K562 (cell line): Measurements from ENCODE around the gene PIP4K2A. TPM values are rescaled to one million over a fixed set of nuclear protein-coding genes. Genes with fewer than 3 reads are reported as not detected.
A peak's percentile ranks its signal among the peaks of the same experiment; 100 is the strongest.

Source experiments
- ATAC-seq: fragments of 200-7000 bp; cut with Tn5 transposase; 3 replicates; pipeline ENCODE4 v1.9.1; 2020; ENCODE audit warnings: moderate library complexity
- BruUV-seq: library from RNA; stranded (reverse); fragments of 400-500 nt; replicated peaks from 2 replicates; lab custom pipeline; 2021; lab: Mats Ljungman, UMichigan
- CTCF ChIA-PET: fragments of 300-600 bp; formaldehyde crosslinking; extraction: SDS; loops from one replicate; lab custom pipeline; 2021; ENCODE audit warnings: low intra/inter-chr PET ratio; lab: Yijun Ruan, JAX
- POLR2A ChIA-PET: fragments of 300-600, 350-650 bp; sonication (Branson Sonifier 250); formaldehyde crosslinking; extraction: SDS; loops from one replicate; lab custom pipeline; 2021; ENCODE audit warnings: antibody characterized with exemption, inconsistent platforms; lab: Yijun Ruan, JAX
- DNase-seq, 4 experiments: peaks; one replicate each; pipeline versions ENCODE4 v3.0.0 to v3.0.0-alpha.2; 2011 to 2018; ENCODE audit warnings: low spot score in 3 of 4, mixed read lengths in 3 of 4; ENCODE audit errors: extremely low read depth in 1 of 4
- FAIRE-seq: peaks from 2 replicates; lab custom pipeline; 2011; peaks lifted over from hg19 to GRCh38; lab: Jason Lieb, UNC
- H2AFZ ChIP-seq: 2 replicates; pipeline ENCODE4 v1.6.0; 2011; ENCODE audit warnings: low read depth, low read length, control low read depth, inconsistent platforms
- H3K27ac ChIP-seq: fragments of 200-600 bp; 3 replicates; pipeline ENCODE4 v1.8.0; 2011; ENCODE audit warnings: low read depth, mild to moderate bottlenecking, control low read depth, inconsistent platforms, low read length, moderate library complexity, mixed read lengths; ENCODE audit errors: extremely low read depth
- H3K27me3 ChIP-seq, 2 experiments: fragments of 300-600 bp in 1 of 2; 2 replicates in 1 of 2; 3 replicates in 1 of 2; pipeline versions ENCODE4 v1.6.0 to v1.8.0; 2011; ENCODE audit warnings: inconsistent platforms in 2 of 2, low read length in 2 of 2, mild to moderate bottlenecking in 1 of 2, mixed read lengths in 1 of 2, moderate library complexity in 1 of 2; ENCODE audit not compliant: control insufficient read depth in 2 of 2, insufficient read depth in 2 of 2
- H3K36me3 ChIP-seq: fragments of 300-600 bp; 3 replicates; pipeline ENCODE4 v1.8.0; 2011; ENCODE audit warnings: mild to moderate bottlenecking, low read length, inconsistent platforms; ENCODE audit not compliant: control insufficient read depth, insufficient read depth
- H3K4me1 ChIP-seq, 2 experiments: fragments of 200-600 bp in 1 of 2; replicated peaks in 1 of 2; 2 replicates in 1 of 2; 3 replicates in 1 of 2; pipeline versions ENCODE4 v1.5.1 to v1.8.0; 2011; ENCODE audit warnings: inconsistent platforms in 2 of 2, low read length in 2 of 2, mild to moderate bottlenecking in 1 of 2, mixed read lengths in 1 of 2, moderate library complexity in 1 of 2; ENCODE audit not compliant: control insufficient read depth in 2 of 2, insufficient read depth in 2 of 2
- H3K4me2 ChIP-seq: 2 replicates; pipeline ENCODE4 v1.6.1; 2011; ENCODE audit warnings: low read length, control low read depth, inconsistent platforms, mixed read lengths; ENCODE audit not compliant: insufficient read depth
- H3K4me3 ChIP-seq: fragments of 200-600 bp; sonication (generic), shearing (Covaris generic); 2 replicates; pipeline ENCODE4 v1.5.1; 2016; ENCODE audit warnings: control low read depth, inconsistent platforms
- H3K79me2 ChIP-seq: fragments of 200-600 bp; 3 replicates; pipeline ENCODE4 v1.8.0; 2011; ENCODE audit warnings: low read length, inconsistent platforms; ENCODE audit not compliant: control insufficient read depth, insufficient read depth
- H3K9ac ChIP-seq, 2 experiments: 2 replicates each; pipeline versions ENCODE4 v1.6.0 to v1.6.1; 2011; ENCODE audit warnings: low read depth in 2 of 2, low read length in 2 of 2, control low read depth in 1 of 2, inconsistent platforms in 1 of 2, mild to moderate bottlenecking in 1 of 2, mixed read lengths in 1 of 2; ENCODE audit not compliant: insufficient read depth in 1 of 2
- H3K9me1 ChIP-seq: one replicate; pipeline ENCODE4 v1.6.0; 2011; ENCODE audit warnings: inconsistent platforms, mild to moderate bottlenecking, low read length, moderate library complexity; ENCODE audit not compliant: control insufficient read depth, insufficient read depth
- H3K9me3 ChIP-seq: replicated peaks from 2 replicates; pipeline ENCODE4 v1.5.1; 2011; ENCODE audit warnings: low read depth, low read length, inconsistent platforms; ENCODE audit not compliant: control insufficient read depth, insufficient read depth
- H4K20me1 ChIP-seq: replicated peaks from 2 replicates; pipeline ENCODE4 v1.6.1; 2011; ENCODE audit warnings: low read length, inconsistent platforms, mixed read lengths; ENCODE audit not compliant: control insufficient read depth, insufficient read depth
- CBFB ChIP-seq: sonication (generic); formaldehyde crosslinking; IDR thresholded peaks from 2 replicates; pipeline ENCODE4 v1.4.0; 2020; ENCODE audit warnings: mild to moderate bottlenecking, missing genetic modification reagents
- CBX1 ChIP-seq: sonication (generic); IDR thresholded peaks from 2 replicates; pipeline ENCODE4 v1.6.1; 2016; ENCODE audit warnings: antibody characterized with exemption, low read depth, mild to moderate bottlenecking
- CEBPB ChIP-seq: fragments of 450-650 bp; IDR thresholded peaks from 2 replicates; pipeline ENCODE4 v1.6.1; 2016; ENCODE audit warnings: missing genetic modification characterization, missing compliant biosample characterization
- EP300 ChIP-seq: IDR thresholded peaks from 2 replicates; pipeline ENCODE4 v1.6.1; 2012; ENCODE audit warnings: low read length, improper control_type of control experiment
- ERF ChIP-seq: fragments of 450-650 bp; formaldehyde crosslinking; IDR thresholded peaks from 2 replicates; pipeline ENCODE4 v1.4.0; 2020; ENCODE audit warnings: mild to moderate bottlenecking, mixed read lengths
- ZNF134 ChIP-seq: fragments of 250-450 bp; sonication (Bioruptor Pico); conservative IDR thresholded peaks from 2 replicates; pipeline ENCODE4 v1.4.0; 2020
- ZNF778 ChIP-seq: fragments of 450-650 bp; formaldehyde crosslinking; IDR thresholded peaks from 2 replicates; pipeline ENCODE4 v1.4.0; 2020; ENCODE audit warnings: mild to moderate bottlenecking, moderate library complexity
- ZNF785 ChIP-seq: fragments of 250-450 bp; sonication (Bioruptor Pico); IDR thresholded peaks from 2 replicates; pipeline ENCODE4 v1.4.0; 2020; ENCODE audit warnings: mild to moderate bottlenecking
- WGBS: fragments of 100-300 bp; shearing (Covaris generic); methylation state at CpG from one replicate; pipeline ENCODE4 v1.1.6; 2016; ENCODE audit warnings: low coverage, mixed read lengths; ENCODE audit not compliant: insufficient coverage; ENCODE audit errors: missing lambda C conversion rate; 5-methylcytosine and 5-hydroxymethylcytosine counted together
- in situ Hi-C: fragments of 300-500 bp; cut with MboI; formaldehyde crosslinking; loops from 4 replicates; pipeline ENCODE4 v1.15.0; 2018; ENCODE audit warnings: inconsistent platforms, mixed read lengths
- intact Hi-C: fragments of 100-400 bp; cut with micrococcal nuclease; formaldehyde crosslinking; loops from 2 replicates; pipeline ENCODE4 v1.14.2; 2022
- polyA plus RNA-seq, 8 experiments: library from polyadenylated mRNA; depleted of rRNA in 4 of 8; stranded (reverse) in 5 of 8; unstranded in 3 of 8; fragments of >200 nt; fragmentation: Nextera tagmentation in 2 of 8; fragmentation: Illumina TruSeq in 1 of 8; extraction: Ambion mirVana in 2 of 8; extraction: Trizol in 1 of 8; gene quantifications; 2 replicates each; pipeline versions ENCODE4 v1.2.1 to v1.2.3, GENCODE V29; 2011 to 2014; ENCODE audit warnings: inconsistent platforms in 1 of 8, missing spikeins in 1 of 8
- total RNA-seq, 7 experiments: library from RNA; depleted of rRNA in 6 of 7; stranded (reverse); fragments of >200 nt in 6 of 7; fragmentation: Illumina TruSeq in 2 of 7; extraction: Trizol in 2 of 7; gene quantifications; 2 replicates each; pipeline versions ENCODE4 v1.2.1 to v1.2.3, GENCODE V29; 2011 to 2021; ENCODE audit warnings: low replicate concordance in 1 of 7
- TF ChIP-seq, protein P1 (sequence below): sonication (generic); formaldehyde crosslinking; IDR thresholded peaks from 2 replicates; pipeline ENCODE4 v1.8.0; 2022; ENCODE audit warnings: missing genetic modification reagents, mild to moderate bottlenecking, moderate library complexity, borderline replicate concordance
- TF ChIP-seq, protein P2 (sequence below): fragments of 450-650 bp; formaldehyde crosslinking; IDR thresholded peaks from 2 replicates; pipeline ENCODE4 v1.4.0; 2022; ENCODE audit warnings: missing genetic modification characterization
- TF ChIP-seq, protein P3 (sequence below), 2 experiments: IDR thresholded peaks; 2 replicates each; pipeline ENCODE4 v1.6.1; 2012; ENCODE audit warnings: improper control_type of control experiment in 2 of 2, low read depth in 2 of 2, low read length in 2 of 2, borderline replicate concordance in 1 of 2
- TF ChIP-seq, protein P4 (sequence below), 3 experiments: fragments of 200-800 bp in 1 of 3; fragments of 250-450 bp in 1 of 3; fragments of 450-650 bp in 1 of 3; sonication (Bioruptor Pico) in 1 of 3; sonication (Bioruptor generic) in 1 of 3; formaldehyde crosslinking in 1 of 3; IDR thresholded peaks; 2 replicates each; pipeline versions ENCODE4 v1.6.1 to v1.8.0; 2016 to 2022; ENCODE audit warnings: mild to moderate bottlenecking in 2 of 3, missing genetic modification characterization in 2 of 3, missing compliant biosample characterization in 1 of 3, moderate library complexity in 1 of 3

Gene PIP4K2A
- total and polyA plus RNA-seq, 9 of the 15 experiments (the other 6 are each of a cell fraction or from before 2014, with no cell fraction given): 35.6 to 117 (median 71.9) TPM

DNA sequence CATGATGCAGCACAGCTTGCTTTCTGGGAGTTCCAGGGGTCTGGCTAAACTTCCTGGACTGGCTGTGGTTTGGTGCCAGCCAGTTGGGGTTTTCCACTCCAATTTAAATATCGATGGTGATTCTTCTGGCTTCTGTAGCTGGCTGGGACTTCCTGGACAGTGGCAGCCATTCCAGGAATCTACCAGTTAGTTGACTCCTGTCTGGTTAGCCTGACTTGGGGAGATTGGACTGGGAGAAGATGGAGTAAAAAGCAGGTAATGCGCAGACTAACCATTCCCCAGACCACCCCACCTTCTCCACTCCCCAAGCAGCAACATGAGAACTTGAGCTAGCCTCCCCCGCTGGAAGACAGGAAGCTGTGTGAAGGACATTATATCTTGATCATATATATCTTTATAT lies 6.3 kb upstream of the PIP4K2A start:
- Histone ChIP-seq H3K4me1 (peaks cover 0 to 10% of the 10 kb centered on the region in 2 experiments; a peak in 4 of 5 replicates), H2AFZ (peak overlapping the region; percentile 98), H3K79me2 (no peaks in the 10 kb centered on the region), H3K9ac (peak overlapping the region; percentile 14 to 28; a peak in 2 of 4 replicates), H3K4me2 (peak overlapping the region; percentile 20), H3K9me1 (no peaks in the 10 kb centered on the region), H3K4me3 (no peak overlapping the region), H3K36me3 (no peaks in the 10 kb centered on the region), H3K27ac (peak overlapping the region; percentile 66; the same call in 2 of the 3 replicates), H3K9me3 (no peaks in the 10 kb centered on the region), H4K20me1 (no peaks in the 10 kb centered on the region), H3K27me3 (no peaks in the 10 kb centered on the region)
- ChIA-PET POLR2A (interaction anchor here (0.6 to 1.4 kb wide), 7 partner anchors 10 to 283 kb away, joined by 3 to 6 read pairs (median 4); no protein-coding TSS in a partner anchor), CTCF (no interaction called here)
- intact Hi-C loops: no loop called here
- ATAC-seq (peak; percentile 46), DNase-seq (peak in 1 of 4 experiments; percentile 42), FAIRE-seq (no peak)
- no TSS peak for BruUV-seq
- 19% methylated on average over 3 of the region's 3 CpGs for WGBS
- in situ Hi-C loops: no loop called here
- TF ChIP-seq EP300 (no peak), ZNF785 (no peak), CBFB (no peak), CEBPB (no peak), ERF (CRISPR knock-in tag) (no peak), CBX1 (no peak), ZNF778 (CRISPR knock-in tag) (no peak), ZNF134 (CRISPR knock-in tag) (no peak)
- TF ChIP-seq, protein P1, sequence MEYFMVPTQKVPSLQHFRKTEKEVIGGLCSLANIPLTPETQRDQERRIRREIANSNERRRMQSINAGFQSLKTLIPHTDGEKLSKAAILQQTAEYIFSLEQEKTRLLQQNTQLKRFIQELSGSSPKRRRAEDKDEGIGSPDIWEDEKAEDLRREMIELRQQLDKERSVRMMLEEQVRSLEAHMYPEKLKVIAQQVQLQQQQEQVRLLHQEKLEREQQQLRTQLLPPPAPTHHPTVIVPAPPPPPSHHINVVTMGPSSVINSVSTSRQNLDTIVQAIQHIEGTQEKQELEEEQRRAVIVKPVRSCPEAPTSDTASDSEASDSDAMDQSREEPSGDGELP: no peak
- TF ChIP-seq, protein P2, sequence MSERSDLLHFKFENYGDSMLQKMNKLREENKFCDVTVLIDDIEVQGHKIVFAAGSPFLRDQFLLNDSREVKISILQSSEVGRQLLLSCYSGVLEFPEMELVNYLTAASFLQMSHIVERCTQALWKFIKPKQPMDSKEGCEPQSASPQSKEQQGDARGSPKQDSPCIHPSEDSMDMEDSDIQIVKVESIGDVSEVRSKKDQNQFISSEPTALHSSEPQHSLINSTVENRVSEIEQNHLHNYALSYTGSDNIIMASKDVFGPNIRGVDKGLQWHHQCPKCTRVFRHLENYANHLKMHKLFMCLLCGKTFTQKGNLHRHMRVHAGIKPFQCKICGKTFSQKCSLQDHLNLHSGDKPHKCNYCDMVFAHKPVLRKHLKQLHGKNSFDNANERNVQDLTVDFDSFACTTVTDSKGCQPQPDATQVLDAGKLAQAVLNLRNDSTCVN (CRISPR knock-in tag): no peak
- TF ChIP-seq, protein P3, sequence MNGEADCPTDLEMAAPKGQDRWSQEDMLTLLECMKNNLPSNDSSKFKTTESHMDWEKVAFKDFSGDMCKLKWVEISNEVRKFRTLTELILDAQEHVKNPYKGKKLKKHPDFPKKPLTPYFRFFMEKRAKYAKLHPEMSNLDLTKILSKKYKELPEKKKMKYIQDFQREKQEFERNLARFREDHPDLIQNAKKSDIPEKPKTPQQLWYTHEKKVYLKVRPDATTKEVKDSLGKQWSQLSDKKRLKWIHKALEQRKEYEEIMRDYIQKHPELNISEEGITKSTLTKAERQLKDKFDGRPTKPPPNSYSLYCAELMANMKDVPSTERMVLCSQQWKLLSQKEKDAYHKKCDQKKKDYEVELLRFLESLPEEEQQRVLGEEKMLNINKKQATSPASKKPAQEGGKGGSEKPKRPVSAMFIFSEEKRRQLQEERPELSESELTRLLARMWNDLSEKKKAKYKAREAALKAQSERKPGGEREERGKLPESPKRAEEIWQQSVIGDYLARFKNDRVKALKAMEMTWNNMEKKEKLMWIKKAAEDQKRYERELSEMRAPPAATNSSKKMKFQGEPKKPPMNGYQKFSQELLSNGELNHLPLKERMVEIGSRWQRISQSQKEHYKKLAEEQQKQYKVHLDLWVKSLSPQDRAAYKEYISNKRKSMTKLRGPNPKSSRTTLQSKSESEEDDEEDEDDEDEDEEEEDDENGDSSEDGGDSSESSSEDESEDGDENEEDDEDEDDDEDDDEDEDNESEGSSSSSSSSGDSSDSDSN (IDR thresholded peaks at IDR 0.05; ENCODE audit: borderline replicate concordance in 1 of 2, low read depth in 2 of 2, low read length in 2 of 2): peak in 1 of 2 experiments; percentile 67; a peak in 1 of 4 replicates
- TF ChIP-seq, protein P4, sequence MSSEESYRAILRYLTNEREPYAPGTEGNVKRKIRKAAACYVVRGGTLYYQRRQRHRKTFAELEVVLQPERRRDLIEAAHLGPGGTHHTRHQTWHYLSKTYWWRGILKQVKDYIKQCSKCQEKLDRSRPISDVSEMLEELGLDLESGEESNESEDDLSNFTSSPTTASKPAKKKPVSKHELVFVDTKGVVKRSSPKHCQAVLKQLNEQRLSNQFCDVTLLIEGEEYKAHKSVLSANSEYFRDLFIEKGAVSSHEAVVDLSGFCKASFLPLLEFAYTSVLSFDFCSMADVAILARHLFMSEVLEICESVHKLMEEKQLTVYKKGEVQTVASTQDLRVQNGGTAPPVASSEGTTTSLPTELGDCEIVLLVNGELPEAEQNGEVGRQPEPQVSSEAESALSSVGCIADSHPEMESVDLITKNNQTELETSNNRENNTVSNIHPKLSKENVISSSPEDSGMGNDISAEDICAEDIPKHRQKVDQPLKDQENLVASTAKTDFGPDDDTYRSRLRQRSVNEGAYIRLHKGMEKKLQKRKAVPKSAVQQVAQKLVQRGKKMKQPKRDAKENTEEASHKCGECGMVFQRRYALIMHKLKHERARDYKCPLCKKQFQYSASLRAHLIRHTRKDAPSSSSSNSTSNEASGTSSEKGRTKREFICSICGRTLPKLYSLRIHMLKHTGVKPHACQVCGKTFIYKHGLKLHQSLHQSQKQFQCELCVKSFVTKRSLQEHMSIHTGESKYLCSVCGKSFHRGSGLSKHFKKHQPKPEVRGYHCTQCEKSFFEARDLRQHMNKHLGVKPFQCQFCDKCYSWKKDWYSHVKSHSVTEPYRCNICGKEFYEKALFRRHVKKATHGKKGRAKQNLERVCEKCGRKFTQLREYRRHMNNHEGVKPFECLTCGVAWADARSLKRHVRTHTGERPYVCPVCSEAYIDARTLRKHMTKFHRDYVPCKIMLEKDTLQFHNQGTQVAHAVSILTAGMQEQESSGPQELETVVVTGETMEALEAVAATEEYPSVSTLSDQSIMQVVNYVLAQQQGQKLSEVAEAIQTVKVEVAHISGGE (CRISPR knock-in tag; IDR thresholded peaks at IDR 0.05): no peak
